Mesendoderm (in vitro differentiated cells): Measurements from ENCODE around the gene ATP5F1D.

Experiments used
- DNase-seq: peaks from one replicate; pipeline ENCODE4 v3.0.0; 2013
- H2AK5ac ChIP-seq: 2 replicates; pipeline ENCODE4 v1.6.1; 2013; ENCODE audit warnings: low read length, inconsistent platforms
- H2BK120ac ChIP-seq: 2 replicates; pipeline ENCODE4 v1.6.1; 2013; ENCODE audit warnings: low read depth, mild to moderate bottlenecking, low read length, moderate library complexity, mixed read lengths
- H2BK15ac ChIP-seq: replicated peaks from 2 replicates; pipeline ENCODE4 v1.6.1; 2013; ENCODE audit warnings: low read depth, mild to moderate bottlenecking, moderate library complexity
- H2BK5ac ChIP-seq: 2 replicates; pipeline ENCODE4 v1.6.1; 2013; ENCODE audit warnings: low read length, inconsistent platforms
- H3K18ac ChIP-seq: 2 replicates; pipeline ENCODE4 v1.6.1; 2013; ENCODE audit warnings: mild to moderate bottlenecking, low read length, mixed read lengths
- H3K23ac ChIP-seq: one replicate; pipeline ENCODE4 v1.6.1; 2013; ENCODE audit warnings: low read length
- H3K27ac ChIP-seq: 2 replicates; pipeline ENCODE4 v1.5.1; 2013; ENCODE audit warnings: low read depth, mild to moderate bottlenecking, inconsistent platforms, low read length, moderate library complexity
- H3K27me3 ChIP-seq: 2 replicates; pipeline ENCODE4 v1.6.1; 2013; ENCODE audit warnings: low read length, control low read depth, mild to moderate bottlenecking, inconsistent platforms; ENCODE audit not compliant: insufficient read depth, poor library complexity
- H3K36me3 ChIP-seq: 2 replicates; pipeline ENCODE4 v1.6.1; 2013; ENCODE audit warnings: low read length, inconsistent platforms; ENCODE audit not compliant: control insufficient read depth, insufficient read depth
- H3K4ac ChIP-seq: one replicate; pipeline ENCODE4 v1.6.1; 2013; ENCODE audit warnings: low read depth, mild to moderate bottlenecking, low read length, moderate library complexity
- H3K4me1 ChIP-seq: 2 replicates; pipeline ENCODE4 v1.6.1; 2013; ENCODE audit warnings: low read depth, low read length, inconsistent platforms; ENCODE audit not compliant: control insufficient read depth
- H3K4me2 ChIP-seq: 2 replicates; pipeline ENCODE4 v1.6.1; 2013; ENCODE audit warnings: low read length
- H3K4me3 ChIP-seq: 2 replicates; pipeline ENCODE4 v1.5.1; 2013; ENCODE audit warnings: mild to moderate bottlenecking, low read length
- H3K56ac ChIP-seq: one replicate; pipeline ENCODE4 v1.6.1; 2013; ENCODE audit warnings: low read length
- H3K79me1 ChIP-seq: 2 replicates; pipeline ENCODE4 v1.6.1; 2013; ENCODE audit warnings: low read length, inconsistent platforms
- H3K79me2 ChIP-seq: 2 replicates; pipeline ENCODE4 v1.6.1; 2013; ENCODE audit warnings: mild to moderate bottlenecking, low read length; ENCODE audit not compliant: control insufficient read depth, insufficient read depth
- H3K9ac ChIP-seq: 2 replicates; pipeline ENCODE4 v1.6.1; 2013; ENCODE audit warnings: low read length, inconsistent platforms
- H4K5ac ChIP-seq: one replicate; pipeline ENCODE4 v1.6.1; 2013; ENCODE audit warnings: low read length
- H4K8ac ChIP-seq: one replicate; pipeline ENCODE4 v1.6.1; 2013; ENCODE audit warnings: low read depth, mild to moderate bottlenecking, control low read depth, low read length, moderate library complexity
- WGBS: extraction: QIAGEN DNeasy Blood & Tissue Kit; methylation state at CpG from one replicate; pipeline ENCODE4 v1.1.7; 2013; ENCODE audit warnings: low lambda C conversion rate, missing lambda C conversion rate; ENCODE audit not compliant: insufficient coverage; ENCODE audit errors: extremely low coverage; 5-methylcytosine and 5-hydroxymethylcytosine counted together

ATP5F1D gene

GRCh38 chr19:1248786-1249297 lies 7.3 kb downstream of the ATP5F1D start:
- Histone ChIP-seq H2BK5ac (no peak overlapping the region), H3K79me1 (peaks cover 2% of the 10 kb centered on the region), H3K4me1 (no peaks in the 10 kb centered on the region), H3K4ac (peak overlapping the region; percentile 93), H3K9ac (peak overlapping the region; percentile 94), H3K79me2 (peaks cover 39% of the 10 kb centered on the region), H4K5ac (no peak overlapping the region), H2BK15ac (no peak overlapping the region), H3K27me3 (no peaks in the 10 kb centered on the region), H3K23ac (peak overlapping the region; percentile 45), H3K36me3 (peaks cover 7% of the 10 kb centered on the region), H2AK5ac (no peak overlapping the region), H3K4me3 (peak overlapping the region; percentile 86), H3K4me2 (peak overlapping the region; percentile 22), H3K18ac (peak overlapping the region; percentile 92), H4K8ac (peak overlapping the region; percentile 69), H2BK120ac (peak overlapping the region; percentile 61), H3K27ac (peak overlapping the region; percentile 99), H3K56ac (peak overlapping the region; percentile 98)
- WGBS: no CpG with 5 or more reads among the region's 74 CpGs
- no peak for DNase-seq

- Histone ChIP-seq H4K5ac (no peak overlapping the region), H2AK5ac (no peak overlapping the region), H3K4me3 (peak overlapping the region; percentile 77), H3K27me3 (no peaks in the 10 kb centered on the region), H4K8ac (peak overlapping the region; percentile 69), H3K4me2 (no peak overlapping the region), H3K79me2 (peaks cover 45% of the 10 kb centered on the region), H2BK5ac (no peak overlapping the region), H3K4ac (peak overlapping the region; percentile 100), H3K9ac (peak overlapping the region; percentile 96), H3K79me1 (peaks cover 2% of the 10 kb centered on the region), H3K4me1 (no peaks in the 10 kb centered on the region), H3K18ac (peak overlapping the region; percentile 99), H2BK120ac (peak overlapping the region; percentile 61), H2BK15ac (no peak overlapping the region), H3K56ac (peak overlapping the region; percentile 98), H3K36me3 (peaks cover 10% of the 10 kb centered on the region), H3K23ac (peak overlapping the region; percentile 45), H3K27ac (peak overlapping the region; percentile 99)
- no CpG with 5 or more reads among the region's 102 CpGs for WGBS
- DNase-seq: peak; percentile 97
Measured at GRCh38 chr19:1249298-1249989, 7.9 kb downstream of the ATP5F1D start.

GRCh38 chr19:1249990-1250436 lies 8.5 kb downstream of the ATP5F1D start:
- peak overlapping the region; percentile 46 for H2BK120ac ChIP-seq
- no peak overlapping the region for H4K5ac ChIP-seq
- peak overlapping the region; percentile 91 for H3K27ac ChIP-seq
- H3K4ac ChIP-seq: peak overlapping the region; percentile 100
- H3K4me1 ChIP-seq: no peaks in the 10 kb centered on the region
- H3K79me1 ChIP-seq: peaks cover 8% of the 10 kb centered on the region
- no peak for DNase-seq
- H3K56ac ChIP-seq: peak overlapping the region; percentile 97
- peak overlapping the region; percentile 96 for H3K9ac ChIP-seq
- WGBS: no CpG with 5 or more reads among the region's 67 CpGs
- H3K18ac ChIP-seq: peak overlapping the region; percentile 99
- no peak overlapping the region for H2AK5ac ChIP-seq
- peak overlapping the region; percentile 6 for H4K8ac ChIP-seq
- no peak overlapping the region for H2BK5ac ChIP-seq
- peak overlapping the region; percentile 94 for H3K23ac ChIP-seq
- peaks cover 51% of the 10 kb centered on the region for H3K79me2 ChIP-seq
- H3K36me3 ChIP-seq: peaks cover 15% of the 10 kb centered on the region
- H3K4me3 ChIP-seq: peak overlapping the region; percentile 77
- H3K4me2 ChIP-seq: no peak overlapping the region
- H2BK15ac ChIP-seq: no peak overlapping the region
- H3K27me3 ChIP-seq: no peaks in the 10 kb centered on the region

GRCh38 chr19:1250437-1251260 lies 9.1 kb downstream of the ATP5F1D start:
- WGBS: no CpG with 5 or more reads among the region's 90 CpGs
- peak overlapping the region; percentile 91 for H3K27ac ChIP-seq
- no peak overlapping the region for H2BK15ac ChIP-seq
- H3K4me2 ChIP-seq: peak overlapping the region; percentile 94
- no peak overlapping the region for H4K5ac ChIP-seq
- peaks cover 13% of the 10 kb centered on the region for H3K79me1 ChIP-seq
- H2BK120ac ChIP-seq: peak overlapping the region; percentile 90
- H3K27me3 ChIP-seq: no peaks in the 10 kb centered on the region
- no peaks in the 10 kb centered on the region for H3K4me1 ChIP-seq
- H3K9ac ChIP-seq: peak overlapping the region; percentile 96
- peak overlapping the region; percentile 77 for H4K8ac ChIP-seq
- H3K18ac ChIP-seq: peak overlapping the region; percentile 99
- H3K23ac ChIP-seq: peak overlapping the region; percentile 94
- DNase-seq: peak; percentile 92
- peaks cover 57% of the 10 kb centered on the region for H3K79me2 ChIP-seq
- H2BK5ac ChIP-seq: peak overlapping the region; percentile 75
- H2AK5ac ChIP-seq: peak overlapping the region; percentile 54
- H3K56ac ChIP-seq: peak overlapping the region; percentile 97
- H3K4ac ChIP-seq: peak overlapping the region; percentile 100
- peak overlapping the region; percentile 77 for H3K4me3 ChIP-seq
- H3K36me3 ChIP-seq: peaks cover 18% of the 10 kb centered on the region

- peak overlapping the region; percentile 77 for H3K4me3 ChIP-seq
- peak overlapping the region; percentile 97 for H3K23ac ChIP-seq
- H2AK5ac ChIP-seq: peak overlapping the region; percentile 54
- DNase-seq: peak; percentile 73
- no peaks in the 10 kb centered on the region for H3K27me3 ChIP-seq
- H4K5ac ChIP-seq: no peak overlapping the region
- H3K4ac ChIP-seq: peak overlapping the region; percentile 100
- no CpG with 5 or more reads among the region's 41 CpGs for WGBS
- H2BK15ac ChIP-seq: no peak overlapping the region
- H3K79me1 ChIP-seq: peaks cover 15% of the 10 kb centered on the region
- H3K36me3 ChIP-seq: peaks cover 20% of the 10 kb centered on the region
- H2BK5ac ChIP-seq: peak overlapping the region; percentile 75
- peak overlapping the region; percentile 77 for H4K8ac ChIP-seq
- peak overlapping the region; percentile 91 for H3K27ac ChIP-seq
- peak overlapping the region; percentile 96 for H3K9ac ChIP-seq
- H3K18ac ChIP-seq: peak overlapping the region; percentile 99
- H3K4me1 ChIP-seq: no peaks in the 10 kb centered on the region
- peak overlapping the region; percentile 97 for H3K56ac ChIP-seq
- peak overlapping the region; percentile 90 for H2BK120ac ChIP-seq
- peaks cover 61% of the 10 kb centered on the region for H3K79me2 ChIP-seq
- H3K4me2 ChIP-seq: peak overlapping the region; percentile 94
Measured at GRCh38 chr19:1251330-1252220, 10.0 kb downstream of the ATP5F1D start.
